WERI-Rb-1 (cell line): ENCODE results near the gene TRIM5.
"Not testable (repeated sequence)": the region's sequence is repeated elsewhere in the genome, so short reads cannot be mapped to it uniquely, and the experiment has no call there.

Experiments
- DNase-seq: peaks from one replicate; pipeline ENCODE4 v3.0.0-alpha.2; 2020
- H3K27ac ChIP-seq: fragments of 250-450 bp; sonication (Bioruptor Pico); 2 replicates; pipeline ENCODE4 v1.5.1; 2020; ENCODE audit warnings: mild to moderate bottlenecking, moderate library complexity
- H3K27me3 ChIP-seq: fragments of 250-450 bp; sonication (Bioruptor Pico); 2 replicates; pipeline ENCODE4 v1.5.1; 2021; ENCODE audit warnings: mild to moderate bottlenecking, low read depth, moderate library complexity; ENCODE audit not compliant: insufficient read depth, severe bottlenecking
- H3K36me3 ChIP-seq: fragments of 250-450 bp; sonication (Bioruptor Pico); 2 replicates; pipeline ENCODE4 v1.5.1; 2020; ENCODE audit warnings: mild to moderate bottlenecking, moderate library complexity
- H3K4me3 ChIP-seq: 2 replicates; pipeline ENCODE4 v1.5.1; 2011; ENCODE audit warnings: low read depth, mild to moderate bottlenecking, control low read depth, low read length
- H3K9me3 ChIP-seq: fragments of 250-450 bp; sonication (Bioruptor Pico); 2 replicates; pipeline ENCODE4 v1.5.1; 2021; ENCODE audit warnings: mild to moderate bottlenecking, moderate library complexity; ENCODE audit not compliant: severe bottlenecking
- CTCF ChIP-seq: IDR thresholded peaks from 2 replicates; pipeline ENCODE4 v1.5.1; 2011; ENCODE audit warnings: low read depth, mild to moderate bottlenecking, control low read depth, inconsistent platforms, low read length

The TRIM5 gene

GRCh38 chr11:5700421-5701054, 15.7 kb upstream of the TRIM5 start:
- H3K36me3 ChIP-seq = no peaks in the 10 kb centered on the region
- no peak for DNase-seq
- no peaks in the 10 kb centered on the region for H3K9me3 ChIP-seq
- H3K27me3 ChIP-seq = peaks cover 30% of the 10 kb centered on the region
- H3K4me3 ChIP-seq = no peak overlapping the region
- TF ChIP-seq CTCF = no peak
- no peak overlapping the region for H3K27ac ChIP-seq

GRCh38 chr11:5698281-5698680, 13.4 kb upstream of the TRIM5 start:
- no peak for DNase-seq
- no peak overlapping the region for H3K27ac ChIP-seq
- H3K27me3 ChIP-seq = peaks cover 46% of the 10 kb centered on the region
- no peaks in the 10 kb centered on the region for H3K9me3 ChIP-seq
- no peaks in the 10 kb centered on the region for H3K36me3 ChIP-seq
- no peak for TF ChIP-seq CTCF
- no peak overlapping the region for H3K4me3 ChIP-seq

- no peaks in the 10 kb centered on the region for H3K36me3 ChIP-seq
- H3K27ac ChIP-seq = no peak overlapping the region
- H3K4me3 ChIP-seq = no peak overlapping the region
- peaks cover 54% of the 10 kb centered on the region for H3K27me3 ChIP-seq
- DNase-seq = no peak
- no peak for TF ChIP-seq CTCF
- no peaks in the 10 kb centered on the region for H3K9me3 ChIP-seq
Observed at GRCh38 chr11:5696210-5696609, 11.3 kb upstream of the TRIM5 start.

- H3K27me3 ChIP-seq = peaks cover 59% of the 10 kb centered on the region
- H3K4me3 ChIP-seq = no peak overlapping the region
- no peak for DNase-seq
- H3K9me3 ChIP-seq = no peaks in the 10 kb centered on the region
- H3K27ac ChIP-seq = no peak overlapping the region
- no peaks in the 10 kb centered on the region for H3K36me3 ChIP-seq
- TF ChIP-seq CTCF = no peak
Observed at GRCh38 chr11:5695580-5695979, 10.7 kb upstream of the TRIM5 start.

GRCh38 chr11:5694642-5695041, 9.8 kb upstream of the TRIM5 start:
- TF ChIP-seq CTCF = no peak
- no peak for DNase-seq
- Histone ChIP-seq H3K27ac (no peak overlapping the region), H3K4me3 (no peak overlapping the region), H3K9me3 (no peaks in the 10 kb centered on the region), H3K27me3 (peaks cover 63% of the 10 kb centered on the region), H3K36me3 (no peaks in the 10 kb centered on the region)

GRCh38 chr11:5691964-5692361, 7.1 kb upstream of the TRIM5 start:
- no peak for DNase-seq
- no peak overlapping the region for H3K27ac ChIP-seq
- no peaks in the 10 kb centered on the region for H3K9me3 ChIP-seq
- H3K36me3 ChIP-seq = no peaks in the 10 kb centered on the region
- peaks cover 70% of the 10 kb centered on the region for H3K27me3 ChIP-seq
- TF ChIP-seq CTCF = no peak
- H3K4me3 ChIP-seq = no peak overlapping the region

- H3K36me3 ChIP-seq, DNase-seq, H3K27ac ChIP-seq, H3K4me3 ChIP-seq, H3K9me3 ChIP-seq: not testable (repeated sequence)
- H3K27me3 ChIP-seq = peaks cover 70% of the 10 kb centered on the region
Observed at GRCh38 chr11:5691238-5691963, 6.5 kb upstream of the TRIM5 start.
